Common myeloid progenitor, CD34-positive (primary cell): Measurements from ENCODE around the gene RNF34.

ENCODE experiments used
- CTCF ChIA-PET: fragments of 350-600 bp; sonication (Branson Sonifier 250); formaldehyde crosslinking; loops from one replicate; lab custom pipeline; 2021; ENCODE audit warnings: antibody characterized with exemption; lab: Charles Lee
- POLR2A ChIA-PET: fragments of 350-600 bp; sonication (Branson Sonifier 250); formaldehyde crosslinking; loops from one replicate; lab custom pipeline; 2021; ENCODE audit warnings: antibody characterized with exemption; lab: Charles Lee
- DNase-seq, 3 donors: peaks; one replicate each; pipeline versions ENCODE4 v3.0.0 to v3.0.0-alpha.2; 2013
- H3K27ac ChIP-seq, 2 experiments: 1 replicate in 1 of 2; 2 replicates in 1 of 2; pipeline ENCODE4 v1.7.0; 2013; ENCODE audit warnings: inconsistent platforms in 2 of 2, low read length in 2 of 2, mild to moderate bottlenecking in 2 of 2, low read depth in 1 of 2, moderate library complexity in 1 of 2; ENCODE audit not compliant: severe bottlenecking in 2 of 2, insufficient read depth in 1 of 2, poor library complexity in 1 of 2
- H3K27me3 ChIP-seq, 5 experiments: replicated peaks in 2 of 5; 1 replicate in 3 of 5; 2 replicates in 2 of 5; pipeline versions ENCODE4 v1.6.1 to v1.7.0; 2013; ENCODE audit warnings: low read length in 4 of 5, mild to moderate bottlenecking in 2 of 5, moderate library complexity in 2 of 5, inconsistent platforms in 1 of 5; ENCODE audit not compliant: insufficient read depth in 5 of 5, control insufficient read depth in 4 of 5
- H3K36me3 ChIP-seq, 4 experiments: 1 replicate in 2 of 4; 2 replicates in 2 of 4; pipeline versions ENCODE4 v1.6.1 to v1.7.0; 2013; ENCODE audit warnings: low read length in 3 of 4, control low read depth in 1 of 4, mild to moderate bottlenecking in 1 of 4; ENCODE audit not compliant: control insufficient read depth in 4 of 4, insufficient read depth in 4 of 4
- H3K4me1 ChIP-seq, 4 experiments: 1 replicate in 3 of 4; 2 replicates in 1 of 4; pipeline versions ENCODE4 v1.6.1 to v1.7.1; 2013; ENCODE audit warnings: low read length in 3 of 4, mild to moderate bottlenecking in 3 of 4, control low read depth in 1 of 4, inconsistent platforms in 1 of 4, moderate library complexity in 1 of 4; ENCODE audit not compliant: control insufficient read depth in 4 of 4, insufficient read depth in 4 of 4; ENCODE audit errors: control extremely low read depth in 1 of 4
- H3K4me3 ChIP-seq, 7 experiments: 1 replicate in 4 of 7; 2 replicates in 3 of 7; pipeline versions ENCODE4 v1.5.1 to v1.7.0; 2013; ENCODE audit warnings: mild to moderate bottlenecking in 7 of 7, low read length in 6 of 7, moderate library complexity in 6 of 7, inconsistent platforms in 2 of 7, low read depth in 2 of 7, control low read depth in 1 of 7; ENCODE audit not compliant: insufficient read depth in 4 of 7, control insufficient read depth in 1 of 7; ENCODE audit errors: extremely low read depth in 1 of 7
- H3K9me3 ChIP-seq, 5 experiments: 1 replicate in 4 of 5; 2 replicates in 1 of 5; pipeline versions ENCODE4 v1.6.1 to v1.7.1; 2013; ENCODE audit warnings: low read length in 4 of 5, mild to moderate bottlenecking in 2 of 5, inconsistent platforms in 1 of 5, low read depth in 1 of 5, moderate library complexity in 1 of 5; ENCODE audit not compliant: control insufficient read depth in 4 of 5, insufficient read depth in 2 of 5; ENCODE audit errors: control extremely low read depth in 1 of 5
- WGBS: methylation state at CpG from one replicate; pipeline ENCODE4 v1.1.5; 2013; ENCODE audit not compliant: insufficient coverage; 5-methylcytosine and 5-hydroxymethylcytosine counted together

RNF34 gene

DNA sequence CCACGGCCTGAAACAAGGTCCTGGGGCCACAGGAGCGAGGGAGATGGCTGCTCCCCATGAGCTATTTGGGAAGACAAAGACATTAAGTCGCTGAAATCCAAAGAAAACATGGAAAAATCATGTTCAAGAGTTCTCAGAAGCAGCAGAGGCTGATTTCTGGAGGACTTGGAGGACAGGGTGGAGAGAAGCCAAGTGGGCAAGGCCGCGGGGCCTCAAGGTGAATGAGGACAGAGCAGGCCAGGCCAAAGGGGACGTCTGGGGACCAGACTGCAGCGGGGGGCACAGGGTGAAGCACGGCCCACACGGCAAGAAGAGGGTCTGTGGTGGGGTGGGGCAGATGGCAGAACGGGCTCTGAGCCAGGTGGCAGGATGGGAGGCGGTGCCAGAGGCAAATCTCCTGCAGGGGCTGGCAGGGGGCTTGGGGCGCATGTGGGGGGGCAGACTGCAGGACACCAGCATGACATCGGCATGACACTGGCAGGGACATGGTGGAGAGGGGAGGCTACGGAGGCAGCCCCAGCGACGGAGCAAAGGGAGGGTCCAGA is 48.9 kb downstream of the RNF34 start:
- no peak overlapping the region for H3K27ac ChIP-seq
- H3K4me3 ChIP-seq: no peak overlapping the region
- 95% methylated on average over 14 of the region's 16 CpGs for WGBS
- no peaks in the 10 kb centered on the region for H3K27me3 ChIP-seq
- CTCF ChIA-PET: interaction anchor here (0.7 kb wide), 1 partner anchor 10 kb away, joined by 3 read pairs; no protein-coding TSS in a partner anchor
- H3K9me3 ChIP-seq: no peaks in the 10 kb centered on the region
- POLR2A ChIA-PET: no interaction called here
- H3K36me3 ChIP-seq: peaks cover 5 to 54% (median 12%) of the 10 kb centered on the region in 4 experiments
- peaks cover 4 to 31% (median 17%) of the 10 kb centered on the region in 4 experiments for H3K4me1 ChIP-seq
- no peak for DNase-seq

DNA sequence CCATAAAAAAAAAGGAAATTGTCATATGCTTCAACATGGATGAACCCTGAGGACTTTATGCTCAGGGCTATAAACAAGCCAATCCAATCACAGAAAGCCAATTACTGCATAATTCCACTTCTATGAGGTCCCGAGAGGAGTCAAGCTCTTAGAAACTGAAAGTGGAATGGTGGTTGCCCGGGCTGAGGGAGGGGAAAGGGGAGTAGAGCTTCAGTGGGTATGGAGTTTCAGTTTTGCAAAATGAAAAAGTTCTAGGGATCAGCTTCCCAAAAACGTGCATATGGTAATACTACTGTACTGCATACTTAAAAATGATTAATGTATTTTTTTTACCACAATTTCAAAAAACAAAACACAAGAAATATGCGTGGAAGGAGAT is 52.0 kb downstream of the RNF34 start:
- Histone ChIP-seq H3K36me3 (peaks cover 2 to 44% (median 5%) of the 10 kb centered on the region in 4 experiments), H3K27ac (no peak overlapping the region), H3K9me3 (no peaks in the 10 kb centered on the region), H3K4me3 (peak overlapping the region in 3 of 7 experiments; percentile 21 to 56 (median 32)), H3K4me1 (peaks cover 4 to 31% (median 18%) of the 10 kb centered on the region in 4 experiments), H3K27me3 (no peaks in the 10 kb centered on the region)
- ChIA-PET POLR2A (interaction anchor here (1.4 kb wide), 1 partner anchor 125 kb away, joined by 3 read pairs; no protein-coding TSS in a partner anchor), CTCF (interaction anchor here (0.7 to 8.3 kb wide), 3 partner anchors 9 to 25 kb away, joined by 3 to 43 read pairs (median 4); no protein-coding TSS in a partner anchor)
- no CpG with 5 or more reads among the region's 4 CpGs for WGBS
- DNase-seq: peak in 2 of 3 donors; percentile 34 to 37

DNA sequence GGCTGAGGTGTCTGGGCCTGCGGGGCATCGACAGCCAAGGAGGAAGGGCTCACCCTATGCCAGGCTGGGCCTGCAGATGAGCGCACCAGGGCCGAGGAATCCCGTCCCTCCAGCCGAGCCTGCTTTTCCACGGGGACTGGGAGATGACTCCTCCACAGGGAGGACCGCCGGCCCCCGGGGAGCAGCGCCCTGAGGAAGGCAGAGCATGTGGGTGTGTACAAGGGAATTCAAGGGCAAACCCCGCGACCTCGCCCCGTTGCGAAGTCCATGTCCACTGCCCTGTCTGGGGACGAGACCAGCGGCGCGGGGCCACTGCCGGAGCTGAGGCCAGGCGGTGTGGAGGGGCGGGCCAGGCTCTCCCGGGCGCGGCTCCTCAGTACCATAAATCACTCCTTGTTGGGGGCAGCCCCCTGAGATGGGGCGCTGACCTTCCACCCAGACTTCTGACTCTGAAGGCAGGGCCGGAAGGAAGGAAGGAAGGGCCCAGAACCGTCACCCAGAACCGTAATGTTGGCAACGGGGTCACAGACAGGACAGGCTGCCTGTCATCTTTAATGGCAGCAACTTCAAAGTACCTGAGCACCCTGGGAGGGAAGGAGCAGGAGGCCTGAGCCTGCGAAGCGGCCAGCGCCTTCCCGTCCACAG is 52.5 kb downstream of the RNF34 start:
- H3K9me3 ChIP-seq: no peaks in the 10 kb centered on the region
- no peak for DNase-seq
- no peaks in the 10 kb centered on the region for H3K27me3 ChIP-seq
- no peak overlapping the region for H3K27ac ChIP-seq
- peaks cover 4 to 31% (median 18%) of the 10 kb centered on the region in 4 experiments for H3K4me1 ChIP-seq
- ChIA-PET CTCF (interaction anchor here (0.9 to 8.3 kb wide), 2 partner anchors 10 to 24 kb away, joined by 3 to 43 read pairs; no protein-coding TSS in a partner anchor), POLR2A (no interaction called here)
- peak overlapping the region in 2 of 7 experiments; percentile 21 to 56 for H3K4me3 ChIP-seq
- H3K36me3 ChIP-seq: peaks cover 2 to 44% (median 4%) of the 10 kb centered on the region in 4 experiments
- 88% methylated on average over 23 of the region's 35 CpGs for WGBS

DNA sequence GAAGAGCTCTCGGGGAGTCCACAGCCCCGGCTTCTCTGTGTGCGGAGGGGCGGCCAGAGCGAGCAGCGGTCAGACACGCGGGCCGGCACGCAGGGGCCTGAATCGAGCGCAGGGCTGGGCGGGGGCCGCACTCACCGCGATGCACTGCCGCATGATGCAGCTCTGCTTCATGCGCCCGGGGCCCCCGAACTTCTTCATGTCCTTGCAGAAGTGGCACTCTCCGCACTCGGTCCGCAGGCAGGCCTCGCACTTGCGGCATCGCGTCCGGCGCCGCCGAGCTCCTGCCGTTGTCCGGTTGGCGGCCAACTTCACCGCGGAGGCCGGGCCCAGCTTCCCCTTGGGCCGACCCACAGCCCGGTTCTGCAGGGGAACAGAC is 53.1 kb downstream of the RNF34 start:
- DNase-seq: no peak
- Histone ChIP-seq H3K27ac (no peak overlapping the region), H3K9me3 (no peaks in the 10 kb centered on the region), H3K27me3 (no peaks in the 10 kb centered on the region), H3K36me3 (peaks cover 2 to 44% (median 4%) of the 10 kb centered on the region in 4 experiments), H3K4me1 (peaks cover 4 to 31% (median 18%) of the 10 kb centered on the region in 4 experiments), H3K4me3 (no peak overlapping the region)
- POLR2A ChIA-PET: no interaction called here
- CTCF ChIA-PET: interaction anchor here (8.3 kb wide), 1 partner anchor 10 kb away, joined by 43 read pairs; no protein-coding TSS in a partner anchor
- 97% methylated on average over 39 of the region's 39 CpGs for WGBS

DNA sequence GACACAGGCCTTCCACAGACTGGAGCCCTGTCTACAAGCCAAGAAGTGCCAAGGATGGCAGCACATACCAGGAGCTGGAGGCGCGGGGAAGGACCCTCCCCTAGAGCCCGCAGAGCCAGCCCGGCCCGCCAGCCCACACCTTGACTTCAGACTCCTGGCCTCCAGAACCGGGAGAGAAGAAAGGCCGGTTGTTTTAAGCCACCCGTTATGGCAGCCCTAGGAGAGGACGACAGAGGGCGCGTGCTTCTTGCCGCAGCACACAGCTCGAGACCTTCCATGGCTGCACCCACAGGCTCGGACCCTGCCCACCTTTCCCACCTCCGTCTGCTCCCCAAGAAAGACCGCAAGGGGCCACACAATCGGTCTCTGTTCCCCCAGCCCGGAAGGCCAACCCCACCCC is 53.7 kb downstream of the RNF34 start:
- no peak for DNase-seq
- POLR2A ChIA-PET: no interaction called here

DNA sequence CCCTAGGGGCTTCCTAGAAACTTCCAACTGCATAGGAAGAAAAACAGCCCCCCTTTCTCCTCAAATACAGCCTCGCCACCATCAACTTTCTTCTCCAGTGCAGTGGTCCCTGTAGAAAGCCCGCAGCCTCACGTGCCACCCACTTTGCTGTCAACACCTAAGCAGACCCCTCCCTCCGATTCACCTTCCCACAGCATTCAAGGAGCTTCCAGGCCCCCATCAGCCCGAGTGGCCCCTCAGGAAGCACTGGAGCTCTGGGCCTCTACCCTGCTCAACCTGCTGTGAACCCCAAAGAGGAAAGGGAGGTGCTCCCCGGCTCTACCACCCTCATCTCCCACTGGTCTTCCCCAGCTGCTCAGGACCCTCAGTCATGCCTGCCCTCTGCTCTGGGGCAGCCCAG is 55.0 kb downstream of the RNF34 start:
- POLR2A ChIA-PET: no interaction called here
- Histone ChIP-seq H3K9me3 (no peaks in the 10 kb centered on the region), H3K4me3 (no peak overlapping the region), H3K4me1 (peaks cover 4 to 26% (median 18%) of the 10 kb centered on the region in 4 experiments), H3K36me3 (peaks cover 2 to 29% (median 3%) of the 10 kb centered on the region in 4 experiments), H3K27me3 (no peaks in the 10 kb centered on the region), H3K27ac (no peak overlapping the region)
- CTCF ChIA-PET: interaction anchor here (1.1 to 8.3 kb wide), 5 partner anchors 9 to 120 kb away, joined by 3 to 43 read pairs (median 3); no protein-coding TSS in a partner anchor
- no peak for DNase-seq
- 100% methylated on average over 3 of the region's 6 CpGs for WGBS

More for the DNA sequence above, 53.7 kb downstream of the RNF34 start:
- Histone ChIP-seq H3K9me3 (no peaks in the 10 kb centered on the region), H3K4me1 (peaks cover 4 to 31% (median 18%) of the 10 kb centered on the region in 4 experiments), H3K36me3 (peaks cover 2 to 40% (median 4%) of the 10 kb centered on the region in 4 experiments), H3K4me3 (no peak overlapping the region), H3K27me3 (no peaks in the 10 kb centered on the region), H3K27ac (no peak overlapping the region)
- CTCF ChIA-PET: interaction anchor here (8.3 kb wide), 1 partner anchor 11 kb away, joined by 43 read pairs; no protein-coding TSS in a partner anchor
- WGBS: 96% methylated on average over 18 of the region's 18 CpGs
